Measurements from ENCODE around the gene NFIA.

DNA sequence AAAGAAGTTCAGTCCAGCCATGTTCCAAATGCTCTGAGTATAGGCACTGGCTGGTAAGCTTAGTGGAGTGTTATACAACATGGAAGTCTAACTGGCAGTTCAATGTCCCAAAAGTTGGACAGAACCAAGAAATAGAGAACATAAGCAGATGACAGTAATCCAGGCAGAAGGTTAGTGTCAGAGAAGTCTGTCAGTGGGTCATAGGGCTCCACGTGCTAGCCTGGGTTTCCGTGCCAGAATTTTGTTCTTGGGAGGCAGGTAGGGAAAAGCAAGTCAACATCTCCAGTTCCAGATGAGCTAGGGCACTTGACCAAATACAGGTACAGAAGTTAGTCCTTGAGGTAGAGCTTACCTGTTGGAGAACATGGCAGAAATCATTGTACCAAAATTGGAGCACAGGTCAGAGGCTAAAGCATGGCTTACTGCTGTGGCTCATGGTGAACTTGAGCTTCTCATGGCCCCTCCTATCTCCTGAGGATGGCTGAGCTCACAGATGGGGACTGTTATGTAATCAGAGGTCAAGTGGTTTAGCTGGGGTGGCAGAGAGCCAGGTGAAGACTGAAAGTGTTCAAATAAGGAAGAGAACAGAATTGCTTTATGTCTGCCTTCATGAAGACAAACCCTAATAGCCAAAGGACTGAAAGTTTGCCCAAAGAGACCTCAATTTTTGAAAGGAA, 170.8 kb downstream of the NFIA start:
- TF ChIP-seq, protein P1, sequence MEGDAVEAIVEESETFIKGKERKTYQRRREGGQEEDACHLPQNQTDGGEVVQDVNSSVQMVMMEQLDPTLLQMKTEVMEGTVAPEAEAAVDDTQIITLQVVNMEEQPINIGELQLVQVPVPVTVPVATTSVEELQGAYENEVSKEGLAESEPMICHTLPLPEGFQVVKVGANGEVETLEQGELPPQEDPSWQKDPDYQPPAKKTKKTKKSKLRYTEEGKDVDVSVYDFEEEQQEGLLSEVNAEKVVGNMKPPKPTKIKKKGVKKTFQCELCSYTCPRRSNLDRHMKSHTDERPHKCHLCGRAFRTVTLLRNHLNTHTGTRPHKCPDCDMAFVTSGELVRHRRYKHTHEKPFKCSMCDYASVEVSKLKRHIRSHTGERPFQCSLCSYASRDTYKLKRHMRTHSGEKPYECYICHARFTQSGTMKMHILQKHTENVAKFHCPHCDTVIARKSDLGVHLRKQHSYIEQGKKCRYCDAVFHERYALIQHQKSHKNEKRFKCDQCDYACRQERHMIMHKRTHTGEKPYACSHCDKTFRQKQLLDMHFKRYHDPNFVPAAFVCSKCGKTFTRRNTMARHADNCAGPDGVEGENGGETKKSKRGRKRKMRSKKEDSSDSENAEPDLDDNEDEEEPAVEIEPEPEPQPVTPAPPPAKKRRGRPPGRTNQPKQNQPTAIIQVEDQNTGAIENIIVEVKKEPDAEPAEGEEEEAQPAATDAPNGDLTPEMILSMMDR (IDR thresholded peaks at IDR 0.05), result no peak
- TF ChIP-seq POLR2A (IDR thresholded peaks at IDR 0.05), result no peak
